Trophoblast cell (in vitro differentiated cells and primary cell): ENCODE measurements around the gene NT5DC1.

Experiments
- DNase-seq, 2 donors: peaks; one replicate each; pipeline ENCODE4 v3.0.0-alpha.2; 2016
- H2AFZ ChIP-seq: 2 replicates; pipeline ENCODE4 v1.6.1; 2013; ENCODE audit warnings: low read length, moderate library complexity, mild to moderate bottlenecking; ENCODE audit not compliant: insufficient read depth, poor library complexity
- H2AK5ac ChIP-seq: 2 replicates; pipeline ENCODE4 v1.6.1; 2013; ENCODE audit warnings: mild to moderate bottlenecking, low read length
- H2BK120ac ChIP-seq: 2 replicates; pipeline ENCODE4 v1.6.1; 2013; ENCODE audit warnings: low read length, mild to moderate bottlenecking, moderate library complexity; ENCODE audit not compliant: insufficient read depth, poor library complexity
- H2BK12ac ChIP-seq: 2 replicates; pipeline ENCODE4 v1.6.1; 2013; ENCODE audit warnings: mild to moderate bottlenecking, low read length, moderate library complexity
- H2BK5ac ChIP-seq: 2 replicates; pipeline ENCODE4 v1.6.1; 2013; ENCODE audit warnings: low read length, low read depth, moderate library complexity, mild to moderate bottlenecking; ENCODE audit not compliant: poor library complexity
- H3K14ac ChIP-seq: 2 replicates; pipeline ENCODE4 v1.6.1; 2013; ENCODE audit warnings: mild to moderate bottlenecking, low read length
- H3K18ac ChIP-seq: 2 replicates; pipeline ENCODE4 v1.6.1; 2013; ENCODE audit warnings: mild to moderate bottlenecking, low read length
- H3K23ac ChIP-seq: 2 replicates; pipeline ENCODE4 v1.6.1; 2013; ENCODE audit warnings: low read length
- H3K27ac ChIP-seq: 2 replicates; pipeline ENCODE4 v1.5.1; 2013; ENCODE audit warnings: low read depth, mild to moderate bottlenecking, inconsistent platforms, low read length, moderate library complexity
- H3K27me3 ChIP-seq: 2 replicates; pipeline ENCODE4 v1.6.1; 2013; ENCODE audit warnings: inconsistent platforms, mild to moderate bottlenecking, low read length, moderate library complexity; ENCODE audit not compliant: insufficient read depth
- H3K36me3 ChIP-seq, 2 experiments: 1 replicate in 1 of 2; 2 replicates in 1 of 2; pipeline ENCODE4 v1.6.1; 2013; ENCODE audit warnings: low read length in 2 of 2, mild to moderate bottlenecking in 2 of 2, moderate library complexity in 1 of 2; ENCODE audit not compliant: insufficient read depth in 2 of 2, control insufficient read depth in 1 of 2
- H3K4ac ChIP-seq: 2 replicates; pipeline ENCODE4 v1.6.1; 2013; ENCODE audit warnings: low read depth, mild to moderate bottlenecking, low read length, moderate library complexity
- H3K4me1 ChIP-seq, 2 experiments: 1 replicate in 1 of 2; 2 replicates in 1 of 2; pipeline ENCODE4 v1.6.1; 2013; ENCODE audit warnings: low read length in 2 of 2, mild to moderate bottlenecking in 2 of 2, moderate library complexity in 1 of 2; ENCODE audit not compliant: insufficient read depth in 2 of 2, control insufficient read depth in 1 of 2
- H3K4me2 ChIP-seq: 2 replicates; pipeline ENCODE4 v1.6.1; 2013; ENCODE audit warnings: inconsistent platforms, mild to moderate bottlenecking, low read length, moderate library complexity
- H3K4me3 ChIP-seq: 2 replicates; pipeline ENCODE4 v1.5.1; 2013; ENCODE audit warnings: mild to moderate bottlenecking, low read depth, low read length, inconsistent platforms
- H3K79me1 ChIP-seq: one replicate; pipeline ENCODE4 v1.6.1; 2013; ENCODE audit warnings: low read length
- H3K79me2 ChIP-seq: 2 replicates; pipeline ENCODE4 v1.6.1; 2013; ENCODE audit warnings: low read length, mild to moderate bottlenecking; ENCODE audit not compliant: control insufficient read depth, insufficient read depth, poor library complexity
- H3K9ac ChIP-seq: 2 replicates; pipeline ENCODE4 v1.6.1; 2013; ENCODE audit warnings: mild to moderate bottlenecking, low read length
- H3K9me3 ChIP-seq: 2 replicates; pipeline ENCODE4 v1.6.1; 2013; ENCODE audit warnings: low read depth, mild to moderate bottlenecking, control low read depth, inconsistent platforms, low read length; ENCODE audit not compliant: insufficient read depth
- H4K12ac ChIP-seq: 2 replicates; pipeline ENCODE4 v1.6.1; 2013; ENCODE audit warnings: low read depth, mild to moderate bottlenecking, low read length, moderate library complexity
- H4K8ac ChIP-seq: 2 replicates; pipeline ENCODE4 v1.6.1; 2013; ENCODE audit warnings: low read depth, mild to moderate bottlenecking, low read length, moderate library complexity
- H4K91ac ChIP-seq: one replicate; pipeline ENCODE4 v1.6.1; 2013; ENCODE audit warnings: low read depth, mild to moderate bottlenecking, low read length, moderate library complexity
- WGBS: extraction: QIAGEN DNeasy Blood & Tissue Kit; methylation state at CpG from one replicate; pipeline ENCODE4 v1.1.7; 2013; ENCODE audit warnings: missing lambda C conversion rate; ENCODE audit not compliant: insufficient read length, insufficient coverage; ENCODE audit errors: extremely low coverage; 5-methylcytosine and 5-hydroxymethylcytosine counted together

Gene NT5DC1

DNA sequence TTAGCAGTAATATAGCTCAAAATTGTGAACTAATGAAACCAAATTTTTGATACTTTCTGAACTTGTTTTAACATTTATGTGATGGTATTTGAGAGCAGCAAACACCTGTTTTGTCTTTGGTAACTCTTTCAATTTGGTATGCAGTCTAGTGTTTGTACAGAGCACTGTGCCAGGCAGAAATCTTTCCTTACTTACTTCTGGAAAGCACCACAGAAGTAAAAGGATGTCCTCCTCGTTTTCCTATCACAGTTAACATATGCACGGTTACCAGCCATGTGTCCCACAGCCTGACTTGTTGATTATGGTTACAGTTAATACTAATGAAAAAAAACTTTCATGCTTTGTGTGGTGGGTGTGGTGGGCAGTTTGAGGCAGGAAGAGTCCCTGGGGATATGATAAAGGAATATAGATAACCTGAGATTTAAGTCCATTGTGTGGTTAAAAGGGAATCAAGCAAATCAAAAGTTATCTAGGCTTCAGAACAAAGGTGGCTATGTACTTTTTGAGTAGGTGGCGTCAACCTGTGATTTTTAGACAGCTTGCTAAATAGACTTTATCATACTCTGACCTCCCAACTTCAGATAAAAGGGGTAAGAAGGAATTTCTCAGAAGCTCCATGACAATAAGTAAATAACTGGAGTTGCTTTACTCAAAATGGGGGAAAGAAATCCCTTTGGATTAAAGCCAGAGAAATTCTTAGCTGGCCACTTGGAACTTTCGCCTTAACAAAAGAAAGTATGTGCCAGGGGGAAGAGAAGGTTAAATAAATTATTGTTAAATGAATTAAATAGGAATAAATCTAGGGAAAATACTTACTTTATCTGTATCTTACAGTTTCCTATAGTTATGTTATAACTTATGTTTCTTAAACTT lies 45.4 kb downstream of the NT5DC1 start:
- Histone ChIP-seq H3K27me3 (no peaks in the 10 kb centered on the region), H2AK5ac (no peak overlapping the region), H3K4me2 (no peak overlapping the region), H3K4me3 (no peak overlapping the region), H2BK120ac (no peak overlapping the region), H2BK12ac (no peak overlapping the region), H4K12ac (no peak overlapping the region), H4K91ac (no peak overlapping the region), H3K79me2 (no peaks in the 10 kb centered on the region), H3K4ac (no peak overlapping the region), H3K27ac (no peak overlapping the region), H3K14ac (no peak overlapping the region), H4K8ac (no peak overlapping the region), H3K9ac (no peak overlapping the region), H3K9me3 (no peaks in the 10 kb centered on the region), H3K79me1 (no peaks in the 10 kb centered on the region), H3K36me3 (no peaks in the 10 kb centered on the region), H3K4me1 (no peaks in the 10 kb centered on the region), H3K23ac (no peak overlapping the region), H2BK5ac (no peak overlapping the region), H3K18ac (no peak overlapping the region), H2AFZ (no peak overlapping the region)
- no peak for DNase-seq
- no CpG with 5 or more reads among the region's 4 CpGs for WGBS

GRCh38 chr6:116152620-116153019 lies 52.0 kb downstream of the NT5DC1 start:
- no peaks in the 10 kb centered on the region for H3K9me3 ChIP-seq

GRCh38 chr6:116154887-116155286 lies 54.2 kb downstream of the NT5DC1 start:
- DNase-seq, result peak in 1 of 2 donors; percentile 3
- H2BK12ac ChIP-seq, result no peak overlapping the region
- H3K23ac ChIP-seq, result no peak overlapping the region
- no peak overlapping the region for H3K4me3 ChIP-seq
- no peak overlapping the region for H3K4ac ChIP-seq
- no CpG with 5 or more reads among the region's 2 CpGs for WGBS
- no peak overlapping the region for H4K91ac ChIP-seq
- no peak overlapping the region for H2BK120ac ChIP-seq
- H3K18ac ChIP-seq, result no peak overlapping the region
- no peak overlapping the region for H3K27ac ChIP-seq
- no peak overlapping the region for H4K8ac ChIP-seq
- no peaks in the 10 kb centered on the region for H3K79me2 ChIP-seq
- H2BK5ac ChIP-seq, result no peak overlapping the region
- H4K12ac ChIP-seq, result no peak overlapping the region
- no peak overlapping the region for H2AK5ac ChIP-seq
- no peaks in the 10 kb centered on the region for H3K9me3 ChIP-seq
- H3K27me3 ChIP-seq, result no peaks in the 10 kb centered on the region
- no peak overlapping the region for H3K14ac ChIP-seq
- no peaks in the 10 kb centered on the region for H3K36me3 ChIP-seq
- no peak overlapping the region for H2AFZ ChIP-seq
- no peaks in the 10 kb centered on the region for H3K4me1 ChIP-seq
- H3K9ac ChIP-seq, result no peak overlapping the region
- H3K79me1 ChIP-seq, result no peaks in the 10 kb centered on the region
- H3K4me2 ChIP-seq, result no peak overlapping the region

More at GRCh38 chr6:116152620-116153019, 52.0 kb downstream of the NT5DC1 start:
- Histone ChIP-seq H3K27ac (no peak overlapping the region), H3K18ac (no peak overlapping the region), H3K14ac (no peak overlapping the region), H2BK5ac (no peak overlapping the region), H2AFZ (no peak overlapping the region), H3K4me2 (no peak overlapping the region), H3K4ac (no peak overlapping the region), H3K79me1 (no peaks in the 10 kb centered on the region), H3K4me1 (no peaks in the 10 kb centered on the region), H4K12ac (no peak overlapping the region), H4K8ac (no peak overlapping the region), H3K27me3 (no peaks in the 10 kb centered on the region), H3K79me2 (no peaks in the 10 kb centered on the region), H3K9ac (no peak overlapping the region), H2BK12ac (no peak overlapping the region), H3K4me3 (no peak overlapping the region), H4K91ac (no peak overlapping the region), H2AK5ac (no peak overlapping the region), H3K23ac (no peak overlapping the region), H2BK120ac (no peak overlapping the region), H3K36me3 (no peaks in the 10 kb centered on the region)
- DNase-seq, result no peak
- WGBS, result no CpG with 5 or more reads among the region's 1 CpG

- Histone ChIP-seq H2AFZ (no peak overlapping the region), H3K9ac (no peak overlapping the region), H3K79me2 (no peaks in the 10 kb centered on the region), H4K8ac (no peak overlapping the region), H3K9me3 (no peaks in the 10 kb centered on the region), H3K14ac (no peak overlapping the region), H4K91ac (no peak overlapping the region), H3K27ac (no peak overlapping the region), H4K12ac (no peak overlapping the region), H3K4ac (no peak overlapping the region), H2AK5ac (no peak overlapping the region), H2BK12ac (no peak overlapping the region), H3K4me1 (no peaks in the 10 kb centered on the region), H3K23ac (no peak overlapping the region), H3K4me2 (no peak overlapping the region), H3K36me3 (no peaks in the 10 kb centered on the region), H3K79me1 (no peaks in the 10 kb centered on the region), H2BK120ac (no peak overlapping the region), H3K27me3 (no peaks in the 10 kb centered on the region), H3K18ac (no peak overlapping the region), H3K4me3 (no peak overlapping the region), H2BK5ac (no peak overlapping the region)
- DNase-seq, result no peak
- WGBS, result no CpG with 5 or more reads among the region's 7 CpGs
These were observed 56.0 kb downstream of the NT5DC1 start for GRCh38 chr6:116156405-116157326.
